ENCODE results near the gene TCAIM.
"Not testable (repeated sequence)": the region's sequence is repeated elsewhere in the genome, so short reads cannot be mapped to it uniquely, and the experiment has no call there.

TCAIM gene

DNA sequence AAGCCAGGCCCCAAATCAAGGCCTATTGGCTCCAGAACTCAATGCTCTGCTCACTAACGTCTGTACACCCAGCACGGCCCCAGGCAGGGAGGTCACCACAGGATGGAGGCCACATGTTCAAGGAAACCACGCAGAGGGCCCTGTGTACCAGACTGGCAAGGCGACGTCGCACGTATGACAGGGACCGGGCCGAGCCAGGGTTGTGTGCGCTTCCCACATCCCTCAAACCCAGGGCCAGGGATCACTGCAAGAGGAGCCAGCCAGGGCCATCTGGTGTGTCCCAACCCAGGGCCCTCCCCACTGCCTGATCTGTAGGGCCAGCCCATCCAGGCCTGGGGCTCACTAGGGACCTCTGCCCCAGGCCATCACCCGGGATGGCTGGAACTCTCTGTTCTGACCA lies 76.9 kb downstream of the TCAIM start:
- DNase-seq (ENCODE audit: low spot score): no peak

DNA sequence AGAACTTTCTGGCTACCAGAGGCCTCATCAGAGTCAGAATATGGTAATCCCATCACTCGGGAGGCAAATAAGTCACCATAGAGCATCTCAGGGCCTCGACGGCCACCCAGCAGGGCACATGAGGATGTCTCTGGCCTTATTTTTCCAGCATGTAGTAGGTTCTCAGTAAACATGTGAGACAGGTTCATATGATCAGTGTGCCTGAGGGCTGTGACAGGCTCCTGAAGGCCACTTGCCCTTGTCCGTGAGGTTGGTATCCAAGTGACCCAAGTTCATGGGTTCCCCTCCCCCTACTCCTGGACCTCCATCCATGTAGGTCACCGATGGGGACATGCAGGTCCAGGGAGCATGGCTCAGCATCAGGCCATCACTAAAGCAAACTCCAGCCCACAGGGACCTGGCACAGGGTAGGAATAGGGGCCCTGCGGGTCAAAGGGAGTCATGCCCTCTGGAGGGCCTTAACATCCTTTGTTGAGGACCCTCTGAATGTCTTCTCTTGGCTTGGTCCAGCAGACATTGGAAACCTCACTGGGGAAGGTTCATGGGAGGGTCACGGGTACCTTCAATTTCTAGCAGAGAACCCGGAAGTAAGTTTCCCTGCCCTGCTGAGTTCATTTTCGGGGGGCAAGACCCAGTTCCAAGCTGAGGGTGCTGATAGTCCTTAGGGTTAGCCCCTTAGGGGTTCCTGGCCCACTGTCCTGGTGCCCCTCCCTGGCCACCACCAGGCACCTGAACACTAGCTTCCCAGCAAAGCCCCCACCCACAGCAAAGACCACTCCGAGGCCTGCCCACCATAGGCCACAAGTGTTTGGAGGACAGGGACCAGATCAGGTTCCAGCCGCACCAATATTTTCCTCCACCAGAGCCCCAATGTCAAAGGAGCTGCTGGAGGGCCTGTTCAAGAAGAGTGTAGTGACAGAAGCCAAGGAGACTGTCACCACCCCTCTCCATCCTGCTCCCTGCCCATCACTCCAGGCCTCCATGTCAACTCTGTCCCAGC lies 77.8 kb downstream of the TCAIM start:
- no peak for DNase-seq (ENCODE audit: low spot score)

DNA sequence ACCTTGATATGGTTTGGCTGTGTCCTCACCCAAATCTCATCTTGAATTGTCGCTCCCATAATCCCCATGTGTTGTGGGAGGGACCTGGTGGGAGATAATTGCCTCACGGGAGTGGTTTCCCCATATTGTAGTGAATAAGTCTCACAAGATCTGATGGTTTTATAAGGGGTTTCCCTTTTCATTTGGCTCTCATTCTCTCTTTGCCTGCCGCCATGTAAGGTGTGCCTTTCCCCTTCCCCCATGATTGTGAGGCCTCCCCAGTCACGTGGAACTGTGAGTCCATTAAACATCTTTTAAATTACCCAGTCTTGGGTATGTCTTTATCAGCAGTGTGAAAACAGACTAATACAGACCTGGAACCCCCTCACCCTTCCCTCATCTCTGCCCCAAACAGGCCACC lies 79.6 kb downstream of the TCAIM start:
- DNase-seq (ENCODE audit: low spot score): not testable (repeated sequence)

DNA sequence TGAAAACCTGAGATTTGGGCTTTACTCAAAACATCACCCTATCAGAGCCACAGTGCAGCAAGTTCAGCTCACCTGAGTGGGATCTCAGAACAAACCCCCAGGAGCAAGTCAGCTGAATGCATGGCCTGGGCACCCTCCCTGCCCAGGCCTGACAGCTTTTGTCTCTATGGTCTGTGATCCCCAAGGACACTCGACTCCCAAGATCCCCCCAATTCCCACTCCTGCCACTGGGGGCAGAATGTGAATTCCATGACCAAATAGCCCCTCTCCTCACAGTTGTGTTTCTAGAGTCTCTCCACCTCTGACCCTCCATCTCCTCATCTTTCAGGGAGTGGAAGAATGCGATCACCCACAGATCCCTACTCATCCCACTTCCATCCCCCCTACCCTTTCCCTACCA lies 80.0 kb downstream of the TCAIM start:
- no peak for DNase-seq (ENCODE audit: low spot score)

DNA sequence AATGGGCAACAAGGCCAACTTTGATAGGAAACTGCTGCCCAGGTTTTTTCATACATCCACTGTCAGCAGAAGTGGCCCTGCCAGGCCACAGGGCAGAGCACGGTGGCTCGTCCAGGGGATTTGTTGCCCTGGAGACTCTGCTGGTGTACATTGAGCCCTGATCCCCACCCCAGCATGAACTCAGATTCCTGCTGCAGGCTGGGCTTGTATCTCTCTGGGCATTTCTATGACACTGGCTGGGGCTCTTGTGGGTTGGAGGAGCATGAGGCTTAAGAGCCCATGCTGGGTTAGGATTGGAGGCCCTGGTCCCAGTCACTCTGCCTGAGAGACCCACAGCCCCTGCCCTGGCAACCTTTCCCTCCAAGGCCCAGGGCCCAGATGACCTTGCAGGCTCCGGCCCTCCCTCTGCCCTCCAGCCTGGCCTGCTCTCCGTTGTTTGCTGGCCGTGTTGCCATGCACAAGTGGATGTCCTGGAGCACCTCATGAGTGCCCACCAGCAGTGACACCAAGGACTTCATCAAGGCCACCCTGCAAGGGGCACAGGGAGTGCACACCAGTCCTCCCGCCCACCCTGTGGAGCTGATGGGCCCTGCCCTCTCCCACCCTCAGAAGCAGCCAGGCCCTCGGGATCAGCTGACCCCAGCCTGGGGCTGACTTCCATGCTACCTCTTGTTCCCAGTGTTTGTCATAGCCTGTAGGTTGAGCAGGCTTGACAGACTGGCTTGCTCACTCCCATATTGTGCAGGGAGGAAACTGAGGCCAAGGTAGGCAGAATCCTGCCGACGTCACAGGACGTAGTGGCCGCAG lies 80.8 kb downstream of the TCAIM start:
- no peak for DNase-seq (ENCODE audit: low spot score)

DNA sequence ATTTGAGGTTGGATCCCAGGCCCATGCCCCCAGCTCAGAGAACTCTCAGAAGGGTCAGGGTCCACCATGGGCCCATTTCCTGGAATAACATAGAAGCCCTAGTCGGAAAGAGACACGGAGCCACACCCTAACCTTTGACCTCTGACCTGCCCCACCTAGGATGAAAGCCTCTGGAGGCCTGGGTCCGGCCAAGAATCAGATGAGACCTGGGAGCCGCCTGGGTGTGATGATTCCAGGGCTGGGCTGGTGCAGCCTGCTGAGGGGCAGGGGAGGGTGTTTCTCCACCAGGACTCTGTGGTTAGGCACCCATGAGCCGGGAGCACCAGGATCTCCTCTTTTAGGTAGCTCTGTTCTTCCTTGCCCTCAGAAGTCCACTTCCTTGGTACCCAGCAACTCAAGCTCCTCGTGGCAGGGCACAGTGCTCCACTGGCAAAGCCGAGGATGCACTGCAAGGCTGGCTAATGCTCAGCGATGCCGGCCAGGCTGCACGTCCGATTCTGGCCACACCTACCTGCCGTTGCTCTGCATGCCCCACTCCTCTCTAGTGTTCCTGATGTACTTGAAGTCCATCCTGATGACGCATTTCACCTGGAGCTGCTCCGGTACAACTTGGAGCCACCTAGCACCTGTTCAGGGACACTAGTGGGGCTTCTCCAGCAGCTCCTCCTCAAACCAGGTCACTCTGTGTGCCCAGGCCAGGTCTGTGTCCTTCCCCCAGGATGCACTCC lies 81.5 kb downstream of the TCAIM start:
- DNase-seq (ENCODE audit: low spot score): no peak

DNA sequence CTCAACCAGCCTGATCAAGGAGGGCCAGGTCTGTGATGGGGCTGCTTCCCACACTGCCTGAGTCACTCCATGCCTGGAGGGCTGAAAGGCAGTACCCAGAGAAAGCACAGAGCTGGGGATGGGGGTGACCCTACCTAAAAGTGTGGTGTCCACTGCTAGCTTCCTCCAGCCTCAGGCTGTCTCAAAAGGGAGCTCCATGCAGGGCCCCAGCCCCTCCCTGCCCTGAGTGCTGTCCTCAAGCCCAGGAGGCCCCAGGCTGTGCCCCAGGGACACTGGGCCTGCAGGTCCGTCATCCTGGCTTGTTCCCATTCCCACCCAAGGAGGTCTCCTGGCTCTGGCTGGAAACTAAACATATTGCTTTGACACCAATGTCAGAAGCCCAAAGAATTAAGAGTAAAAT lies 82.1 kb downstream of the TCAIM start:
- no peak for DNase-seq (ENCODE audit: low spot score)

DNA sequence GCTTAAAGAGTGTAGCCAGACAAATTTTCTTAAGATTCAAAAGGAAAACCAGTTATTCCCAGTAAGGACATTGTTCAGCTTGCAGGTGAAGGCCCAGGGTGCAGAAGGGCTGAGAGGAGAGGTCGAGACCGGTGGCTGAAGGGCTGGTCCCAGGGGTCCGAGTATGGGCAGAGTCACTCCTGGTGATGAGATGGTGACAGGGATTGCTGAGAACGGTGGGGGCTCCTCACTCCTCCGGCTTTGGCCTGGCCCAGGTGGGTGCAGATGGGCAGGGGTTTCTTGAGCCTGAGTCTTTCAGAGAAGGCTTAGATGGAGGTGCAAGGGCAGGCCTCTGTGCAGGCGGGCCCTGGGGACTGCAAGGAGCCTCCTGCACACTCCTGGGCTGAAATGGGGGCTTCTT lies 82.7 kb downstream of the TCAIM start:
- no peak for DNase-seq (ENCODE audit: low spot score)

DNA sequence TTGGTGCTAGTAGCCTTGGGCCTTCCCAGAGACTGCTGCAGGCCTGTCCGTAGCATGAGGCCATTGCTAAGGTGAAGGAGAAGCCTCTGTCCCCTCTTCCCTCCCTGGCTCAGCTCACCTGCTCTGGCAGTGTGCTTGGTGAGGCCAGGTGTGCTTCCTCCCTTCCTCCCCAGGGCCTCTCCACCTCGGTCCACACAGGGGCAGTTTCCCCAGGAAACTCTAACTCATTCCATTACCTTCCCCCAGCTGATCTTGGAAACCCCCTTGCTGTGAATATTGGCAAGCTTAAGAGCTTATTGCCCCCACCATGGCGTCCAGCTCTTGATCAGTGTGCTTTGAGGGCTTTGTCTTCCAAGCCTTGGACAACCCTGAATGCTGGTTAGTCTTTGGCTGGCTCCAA lies 86.2 kb downstream of the TCAIM start:
- DNase-seq (ENCODE audit: low spot score): no peak

DNA sequence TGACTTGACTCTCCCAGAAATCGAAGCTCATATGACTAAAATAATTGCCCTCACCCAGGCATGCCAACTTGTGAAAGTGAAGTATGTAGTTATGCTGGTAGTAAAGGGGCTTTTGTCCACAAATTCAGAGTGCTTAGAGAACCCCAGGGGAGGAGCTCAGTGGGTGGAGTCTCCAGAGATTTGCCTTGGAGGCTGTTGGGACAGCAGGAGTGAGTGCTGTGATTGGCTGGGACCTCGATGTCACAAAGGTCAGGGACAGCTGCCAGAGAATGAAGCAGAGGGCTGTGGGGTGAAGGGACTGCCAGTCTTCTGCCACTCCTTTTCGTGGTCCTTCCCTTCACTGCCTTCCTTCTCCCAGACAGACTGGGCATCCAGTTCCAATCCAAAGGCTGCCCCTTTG lies 89.1 kb downstream of the TCAIM start:
- DNase-seq (ENCODE audit: low spot score): no peak

DNA sequence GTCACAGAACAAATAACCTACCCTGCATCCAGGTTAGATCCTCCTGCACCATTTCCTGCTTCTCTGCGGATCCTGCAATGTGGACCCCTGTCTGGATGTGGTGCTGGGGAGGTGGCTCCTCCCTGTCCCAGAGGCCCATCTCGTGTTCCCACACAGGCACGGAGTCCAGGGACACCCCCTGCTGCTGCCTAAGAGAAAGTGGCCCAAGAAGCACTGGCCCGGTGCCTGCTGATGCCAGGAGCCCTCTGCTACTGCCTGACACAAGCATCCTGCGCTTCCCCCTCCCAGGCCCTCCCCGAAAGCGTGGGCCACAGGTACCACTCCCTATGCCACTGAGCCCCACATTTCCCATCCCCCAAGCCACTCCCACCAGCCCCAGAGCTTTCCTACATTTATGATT lies 90.3 kb downstream of the TCAIM start:
- DNase-seq (ENCODE audit: low spot score): no peak

DNA sequence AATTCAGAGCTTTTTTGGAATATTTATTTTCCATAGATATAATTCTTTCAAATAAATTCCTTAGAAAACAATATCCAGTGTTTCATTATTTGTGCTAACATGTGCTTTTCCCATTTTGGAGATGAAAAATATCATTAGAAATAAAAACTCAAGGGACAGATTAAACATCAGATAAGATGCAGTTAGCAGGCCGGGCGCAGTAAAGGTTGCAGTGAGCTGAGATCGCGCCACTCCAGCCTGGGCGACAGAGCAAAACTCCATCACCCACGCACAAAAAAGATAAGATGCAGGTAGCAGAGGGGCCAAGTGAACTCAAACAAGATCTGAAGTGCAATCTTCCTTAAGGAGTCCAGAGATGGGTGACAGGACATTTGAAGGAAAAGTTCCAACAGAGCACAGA lies 90.9 kb downstream of the TCAIM start:
- DNase-seq (ENCODE audit: low spot score): no peak

DNA sequence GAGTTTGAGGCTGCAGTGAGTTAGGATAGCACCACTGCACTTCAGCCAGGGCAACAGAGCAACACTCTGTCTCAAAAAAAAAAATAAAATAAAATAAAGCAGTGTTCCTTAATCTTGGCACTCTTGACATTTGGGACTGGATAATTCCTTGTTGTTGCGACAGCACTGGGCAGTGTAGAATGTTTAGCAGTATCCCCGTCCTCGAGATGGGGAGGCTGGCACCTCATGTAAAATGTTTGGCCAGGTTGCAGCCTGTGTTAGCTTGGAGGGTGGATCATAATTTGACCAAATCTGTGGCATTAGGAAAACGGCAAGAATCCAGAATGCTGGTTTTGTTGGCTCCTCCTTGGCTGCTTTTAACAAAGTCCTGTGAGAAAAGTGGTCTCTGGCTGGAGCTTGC lies 91.9 kb downstream of the TCAIM start:
- no peak for DNase-seq (ENCODE audit: low spot score)

DNA sequence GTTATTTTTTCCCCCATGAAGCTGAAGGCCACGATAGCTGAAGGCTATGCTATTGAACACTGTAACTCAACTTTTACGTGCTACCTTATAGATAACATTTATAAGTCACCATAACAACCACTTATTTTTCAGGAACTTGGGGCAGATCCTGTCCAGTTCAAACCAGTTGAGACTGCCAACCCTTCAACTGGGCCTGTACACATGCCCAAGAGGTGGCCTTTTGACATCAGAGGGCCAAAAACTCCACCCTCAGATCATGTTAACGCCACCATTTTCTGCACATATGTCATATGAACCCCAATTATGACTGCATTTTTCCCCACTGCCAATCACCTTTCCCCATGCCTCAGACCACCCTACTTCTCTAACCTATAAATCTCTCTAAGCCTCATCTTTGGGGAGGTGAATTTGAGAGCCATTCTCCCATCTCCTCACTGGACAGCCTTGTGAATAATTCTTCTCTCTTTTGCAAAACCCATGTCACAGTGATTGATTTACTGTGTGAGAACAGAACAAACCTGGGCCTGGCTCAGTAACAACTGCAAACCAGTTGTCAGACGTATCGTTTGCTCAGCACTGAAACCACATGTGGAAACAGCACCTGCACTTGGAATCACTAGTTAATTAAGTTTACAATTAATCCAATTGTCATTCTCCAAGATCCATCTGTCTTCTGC lies 96.4 kb downstream of the TCAIM start:
- no peak for DNase-seq (ENCODE audit: low spot score)

DNA sequence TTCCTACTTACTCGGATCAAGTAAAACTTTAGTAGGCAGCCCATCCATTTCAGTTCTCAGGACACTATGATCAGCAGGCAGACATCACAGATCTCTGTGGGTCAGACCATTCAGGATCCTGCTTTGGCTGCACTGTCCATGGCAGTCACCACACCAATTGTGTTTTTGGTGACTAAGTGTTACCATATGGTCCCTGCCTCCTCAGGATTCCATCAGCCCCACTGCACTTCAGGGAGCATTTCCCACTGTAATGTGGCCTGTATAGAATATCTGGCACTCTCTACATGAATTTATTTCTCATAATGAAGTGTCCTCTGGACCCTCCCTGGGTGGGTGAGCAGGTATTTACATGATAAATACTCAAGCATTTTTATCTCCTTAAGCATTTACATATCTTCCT lies 97.6 kb downstream of the TCAIM start:
- no peak for DNase-seq (ENCODE audit: low spot score)

DNA sequence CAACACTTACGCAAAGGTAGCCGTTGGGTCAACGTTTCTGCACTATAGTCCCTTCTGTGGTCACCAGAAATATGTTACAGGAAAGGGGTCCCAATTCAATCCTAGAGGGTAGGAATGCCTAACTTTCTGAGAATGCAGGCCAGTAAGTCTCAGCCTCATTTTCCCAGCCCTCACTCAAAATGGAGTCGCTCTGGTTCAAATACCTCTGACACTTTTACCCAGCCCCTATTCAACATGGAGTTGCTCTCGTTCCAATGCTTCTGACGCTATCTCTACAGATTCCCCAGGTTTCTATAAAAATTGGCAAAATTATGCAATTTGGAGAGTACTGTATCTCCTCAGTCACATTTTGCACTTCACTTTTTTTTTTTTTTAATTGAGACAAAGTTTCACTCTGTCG lies 99.2 kb downstream of the TCAIM start:
- no peak for DNase-seq (ENCODE audit: low spot score)

DNA sequence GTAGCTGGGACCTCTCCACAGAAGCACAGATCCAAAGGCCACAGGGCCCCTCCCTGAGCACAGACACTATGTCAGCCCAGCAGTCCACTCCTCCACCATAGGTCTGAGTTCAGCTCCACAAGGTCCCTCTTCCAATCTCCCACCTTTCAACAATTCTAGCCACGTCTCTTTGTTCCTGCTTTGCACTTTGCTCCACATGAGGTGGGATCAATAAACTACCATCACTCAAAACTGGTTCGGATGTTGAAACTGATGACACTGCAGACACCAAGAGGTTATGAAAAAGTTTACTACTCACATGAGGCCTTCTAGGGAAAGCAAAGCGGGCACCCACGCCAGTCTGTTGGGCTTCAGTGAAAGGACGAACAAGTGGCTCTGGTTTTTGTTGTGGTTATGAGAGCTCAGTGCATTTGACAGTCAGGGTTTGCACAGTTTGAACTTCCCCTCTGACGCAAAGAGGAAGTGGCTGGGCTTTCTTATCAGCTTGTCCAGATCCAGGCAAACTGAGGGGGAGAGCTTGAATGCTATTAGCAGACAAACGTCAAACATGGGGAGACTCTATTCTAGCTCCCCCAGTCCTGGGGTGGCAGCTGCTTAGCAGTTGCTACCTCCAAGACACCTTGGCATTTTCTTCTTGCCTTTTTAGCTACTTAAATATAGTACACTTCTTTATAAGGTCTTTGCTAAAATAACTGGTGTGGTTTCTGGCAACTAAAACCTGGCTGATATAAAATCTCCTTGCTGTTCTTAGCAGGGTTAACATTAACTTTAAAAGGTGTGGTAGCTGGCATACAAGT lies 101.1 kb downstream of the TCAIM start:
- peak; percentile 68 for DNase-seq (ENCODE audit: low spot score)

DNA sequence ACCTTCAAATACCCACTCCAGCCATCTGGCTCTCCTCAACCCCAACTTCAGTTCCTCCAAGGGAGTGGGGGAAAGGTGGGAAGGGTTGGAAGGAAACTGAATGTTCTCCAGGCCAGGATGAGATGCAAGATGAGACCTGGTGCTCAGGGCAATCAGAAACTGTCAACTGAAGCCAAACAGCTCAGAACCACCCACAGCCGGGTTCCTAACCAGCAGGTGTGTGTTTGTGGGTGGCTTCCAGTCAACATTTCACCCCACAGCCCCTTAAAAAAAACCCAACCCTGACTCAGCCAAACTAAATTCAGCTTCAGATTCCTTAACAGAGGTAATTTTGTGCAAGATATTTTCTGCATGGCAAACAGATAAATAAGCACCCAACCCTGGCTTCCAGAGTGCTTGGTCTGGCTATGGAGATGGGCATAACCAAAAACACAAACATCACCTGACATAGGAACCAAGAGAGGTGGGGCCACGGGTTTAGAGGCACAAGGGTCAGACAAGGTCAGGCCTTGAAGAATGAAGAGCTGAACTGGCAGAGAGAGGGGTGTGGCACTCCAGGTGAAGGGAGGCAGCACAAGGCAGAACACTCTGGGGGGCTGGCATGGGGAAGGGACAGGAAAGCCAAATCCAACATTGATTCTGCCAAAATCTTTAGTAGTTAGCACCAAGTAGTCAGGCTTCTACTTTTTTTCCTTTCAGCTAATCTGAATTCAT lies 104.2 kb downstream of the TCAIM start:
- no peak for DNase-seq (ENCODE audit: low spot score)

DNA sequence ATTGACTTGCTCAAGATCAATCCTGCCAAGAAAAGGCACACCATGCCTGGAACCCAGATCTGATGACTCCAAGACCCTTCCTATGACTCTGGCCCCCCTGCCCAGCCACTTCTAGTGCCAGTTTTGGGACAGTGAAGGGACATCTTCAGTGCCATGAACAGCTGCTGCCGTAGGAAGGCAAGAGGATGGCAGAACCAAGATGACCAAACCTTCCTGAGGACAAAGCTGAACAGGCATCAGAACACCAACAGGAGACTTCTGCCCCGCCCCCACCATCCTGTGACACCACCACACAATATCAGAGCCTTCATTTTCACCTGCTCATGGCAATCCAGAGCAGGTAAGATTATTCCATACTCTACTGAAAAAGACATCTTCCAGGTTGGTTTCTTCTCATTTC lies 105.9 kb downstream of the TCAIM start:
- no peak for DNase-seq (ENCODE audit: low spot score)

DNA sequence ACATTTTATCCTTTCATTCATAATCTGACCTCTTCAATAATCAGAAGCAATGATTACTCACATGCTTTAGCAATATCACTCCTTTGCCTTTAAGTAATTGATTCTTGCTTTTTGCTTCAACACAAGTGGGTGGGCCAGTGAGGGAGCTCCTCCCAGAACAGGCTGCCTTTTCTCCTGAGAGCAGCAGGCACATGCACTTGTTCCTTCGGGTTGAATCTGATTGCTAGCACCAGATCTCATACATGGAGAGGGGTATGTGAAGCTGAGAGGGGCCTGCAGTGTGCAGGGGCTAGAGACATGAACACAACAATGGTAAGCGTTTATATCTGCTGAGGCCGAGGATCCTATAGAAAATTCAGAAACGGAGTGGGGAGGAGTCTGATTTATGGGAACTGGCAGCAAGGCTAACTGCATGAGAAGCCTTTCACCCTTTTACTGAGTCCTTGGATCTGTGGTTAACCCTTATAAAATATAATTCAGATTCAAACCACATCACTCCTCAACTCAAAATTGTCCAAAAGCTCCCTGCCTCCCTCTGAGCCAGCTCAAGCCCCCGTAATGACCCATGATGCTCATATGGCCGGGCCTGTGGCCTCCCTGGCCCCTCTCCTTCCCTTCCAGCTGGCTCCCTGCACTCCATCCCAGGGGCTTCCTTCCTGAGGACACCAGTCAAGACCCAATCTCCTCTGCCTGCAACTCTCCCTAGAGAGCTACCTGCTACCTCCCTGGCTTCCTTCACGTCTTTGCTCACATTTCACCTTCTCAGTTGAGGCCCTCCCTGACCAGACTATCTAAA lies 106.5 kb downstream of the TCAIM start:
- no peak for DNase-seq (ENCODE audit: low spot score)
